Loucy (cell line): ENCODE measurements around the gene SLC6A9.
A peak's percentile ranks its signal among the peaks of the same experiment; 100 is the strongest.

Experiments
- H2AFZ ChIP-seq: fragments of 200-600 bp; sonication (generic); 2 replicates; pipeline ENCODE4 v1.6.0; 2016; ENCODE audit warnings: antibody characterized with exemption, mild to moderate bottlenecking, low read length, moderate library complexity
- H3F3A ChIP-seq: fragments of 200-600 bp; 2 replicates; pipeline ENCODE4 v1.6.0; 2016; ENCODE audit warnings: antibody characterized with exemption, low read depth, mild to moderate bottlenecking
- H3K27me3 ChIP-seq: fragments of 200-600 bp; sonication (generic); 2 replicates; pipeline ENCODE4 v1.6.1; 2014; ENCODE audit warnings: low read length, mild to moderate bottlenecking; ENCODE audit not compliant: insufficient read depth, poor library complexity, severe bottlenecking
- H3K36me3 ChIP-seq: fragments of 200-600 bp; sonication (generic); 2 replicates; pipeline ENCODE4 v1.6.1; 2016; ENCODE audit warnings: low read length; ENCODE audit not compliant: insufficient read depth
- H3K4me1 ChIP-seq: fragments of 200-600 bp; sonication (generic); 2 replicates; pipeline ENCODE4 v1.5.1; 2014; ENCODE audit warnings: low read length, mild to moderate bottlenecking; ENCODE audit not compliant: insufficient read depth, poor library complexity, severe bottlenecking
- H3K4me2 ChIP-seq: fragments of 200-600 bp; sonication (generic); 2 replicates; pipeline ENCODE4 v1.6.0; 2014; ENCODE audit warnings: antibody characterized with exemption, low read length, low read depth, mild to moderate bottlenecking; ENCODE audit not compliant: poor library complexity, severe bottlenecking
- H3K4me3 ChIP-seq: fragments of 200-600 bp; sonication (generic); 2 replicates; pipeline ENCODE4 v1.5.1; 2014; ENCODE audit warnings: low read length, mild to moderate bottlenecking, mixed read lengths; ENCODE audit not compliant: poor library complexity, severe bottlenecking
- H3K79me2 ChIP-seq: fragments of 200-600 bp; sonication (generic); 2 replicates; pipeline ENCODE4 v1.6.1; 2014; ENCODE audit warnings: low read length; ENCODE audit not compliant: insufficient read depth
- H3K9ac ChIP-seq: fragments of 200-600 bp; sonication (generic); 2 replicates; pipeline ENCODE4 v1.6.0; 2014; ENCODE audit warnings: mild to moderate bottlenecking, low read depth, low read length, moderate library complexity; ENCODE audit not compliant: poor library complexity, severe bottlenecking
- H3K9me2 ChIP-seq: fragments of 200-600 bp; sonication (generic); replicated peaks from 2 replicates; pipeline ENCODE4 v1.6.1; 2016; ENCODE audit warnings: low read depth, low read length, mixed read lengths
- H3K9me3 ChIP-seq: fragments of 200-600 bp; sonication (generic); 2 replicates; pipeline ENCODE4 v1.6.1; 2014; ENCODE audit warnings: mild to moderate bottlenecking, antibody characterized with exemption, low read length, low read depth; ENCODE audit not compliant: insufficient read depth
- H4K20me1 ChIP-seq: fragments of 200-600 bp; sonication (generic); 2 replicates; pipeline ENCODE4 v1.6.0; 2014; ENCODE audit warnings: antibody characterized with exemption, low read length, mild to moderate bottlenecking; ENCODE audit not compliant: insufficient read depth, poor library complexity, severe bottlenecking
- CTCF ChIP-seq: fragments of 200-600 bp; sonication (generic); conservative IDR thresholded peaks from 2 replicates; pipeline ENCODE4 v1.5.1; 2014; ENCODE audit warnings: mild to moderate bottlenecking, antibody characterized with exemption, low read length
- EZH2phosphoT487 ChIP-seq: fragments of 200-600 bp; IDR thresholded peaks from 2 replicates; pipeline ENCODE4 v1.6.1; 2018; ENCODE audit warnings: antibody characterized with exemption, mild to moderate bottlenecking, moderate library complexity, borderline replicate concordance

The SLC6A9 gene

GRCh38 chr1:43981636-43982035 is 49.6 kb downstream of the SLC6A9 start:
- Histone ChIP-seq H3K9me3 (no peaks in the 10 kb centered on the region), H3K9ac (no peak overlapping the region), H4K20me1 (peaks cover 20% of the 10 kb centered on the region), H3K9me2 (no peaks in the 10 kb centered on the region), H3K4me1 (peaks cover 34% of the 10 kb centered on the region), H3F3A (no peaks in the 10 kb centered on the region), H3K36me3 (no peaks in the 10 kb centered on the region; the same call in 1 of the 2 replicates), H3K4me2 (peak overlapping the region; percentile 10), H3K79me2 (peaks cover 28% of the 10 kb centered on the region; the same call in 1 of the 2 replicates), H3K27me3 (no peaks in the 10 kb centered on the region), H3K4me3 (no peak overlapping the region), H2AFZ (no peak overlapping the region)
- TF ChIP-seq EZH2phosphoT487 = no peak
- TF ChIP-seq CTCF = no peak

- Histone ChIP-seq H3F3A (no peaks in the 10 kb centered on the region), H3K9ac (no peak overlapping the region), H3K4me2 (no peak overlapping the region), H2AFZ (no peak overlapping the region), H3K4me3 (no peak overlapping the region), H3K9me3 (no peaks in the 10 kb centered on the region), H3K79me2 (peaks cover 33% of the 10 kb centered on the region), H3K9me2 (no peaks in the 10 kb centered on the region), H3K4me1 (peaks cover 39% of the 10 kb centered on the region), H3K27me3 (no peaks in the 10 kb centered on the region), H3K36me3 (no peaks in the 10 kb centered on the region; the same call in 1 of the 2 replicates), H4K20me1 (peaks cover 26% of the 10 kb centered on the region)
- TF ChIP-seq CTCF = no peak
- no peak for TF ChIP-seq EZH2phosphoT487
Measured at GRCh38 chr1:43981135-43981491, 50.1 kb downstream of the SLC6A9 start.

GRCh38 chr1:43980255-43981134 is 50.8 kb downstream of the SLC6A9 start:
- TF ChIP-seq CTCF (no peak), EZH2phosphoT487 (no peak)
- peak overlapping the region; percentile 70 for H3K4me2 ChIP-seq
- H3K27me3 ChIP-seq = no peaks in the 10 kb centered on the region
- peaks cover 40% of the 10 kb centered on the region for H3K79me2 ChIP-seq
- H3K4me1 ChIP-seq = peaks cover 45% of the 10 kb centered on the region
- no peaks in the 10 kb centered on the region for H3K9me2 ChIP-seq
- no peaks in the 10 kb centered on the region; the same call in 1 of the 2 replicates for H3K36me3 ChIP-seq
- H3F3A ChIP-seq = no peaks in the 10 kb centered on the region
- H3K9ac ChIP-seq = peak overlapping the region; percentile 81
- no peaks in the 10 kb centered on the region for H3K9me3 ChIP-seq
- peak overlapping the region; percentile 74 for H3K4me3 ChIP-seq
- H2AFZ ChIP-seq = no peak overlapping the region
- peaks cover 31% of the 10 kb centered on the region for H4K20me1 ChIP-seq
